Upper lobe of right lung (tissue), 1 donor: ENCODE measurements around the gene C11orf86. TPM values are rescaled to one million over a fixed set of nuclear protein-coding genes. Genes with fewer than 3 reads are reported as not detected.

Source experiments
- ATAC-seq: fragments of 200-7000 bp; cut with Tn5 transposase; one replicate; pipeline ENCODE4 v1.9.1; 2020; ENCODE audit warnings: mild to moderate bottlenecking, moderate library complexity
- DNase-seq: peaks from one replicate; pipeline ENCODE4 v3.0.0-alpha.2; 2020
- H3K27ac ChIP-seq: fragments of 200-600 bp; one replicate; pipeline ENCODE4 v1.8.0; 2022
- H3K27me3 ChIP-seq: fragments of 200-600 bp; one replicate; pipeline ENCODE4 v1.8.0; 2022; ENCODE audit warnings: mild to moderate bottlenecking
- H3K36me3 ChIP-seq: fragments of 200-600 bp; one replicate; pipeline ENCODE4 v1.8.0; 2022
- H3K4me1 ChIP-seq: fragments of 200-600 bp; one replicate; pipeline ENCODE4 v1.8.0; 2022
- H3K4me3 ChIP-seq: fragments of 200-600 bp; one replicate; pipeline ENCODE4 v1.8.0; 2022; ENCODE audit warnings: mild to moderate bottlenecking
- H3K9me3 ChIP-seq: fragments of 200-600 bp; one replicate; pipeline ENCODE4 v1.8.0; 2022
- CTCF ChIP-seq: fragments of 200-600 bp; IDR thresholded peaks from one replicate; pipeline ENCODE4 v1.8.0; 2022; ENCODE audit warnings: antibody characterized with exemption
- intact Hi-C: fragments of 100-400 bp; cut with DNase I; formaldehyde crosslinking; loops from one replicate; pipeline ENCODE4 v1.11.0; 2022
- total RNA-seq: library from RNA; stranded (reverse); fragmentation: NEBNext Ultra II Directional; extraction: Animal tissue kit (Norgen Biotek cat#: 25700); gene quantifications from one replicate; pipeline ENCODE4 v1.2.1, GENCODE V29; 2021
- donor health status: DM: no; HTN: yes; CAD: no; lungs with severe emphysema.

The C11orf86 gene
- total RNA-seq, 1 donor from 2014 or later: not detected

DNA sequence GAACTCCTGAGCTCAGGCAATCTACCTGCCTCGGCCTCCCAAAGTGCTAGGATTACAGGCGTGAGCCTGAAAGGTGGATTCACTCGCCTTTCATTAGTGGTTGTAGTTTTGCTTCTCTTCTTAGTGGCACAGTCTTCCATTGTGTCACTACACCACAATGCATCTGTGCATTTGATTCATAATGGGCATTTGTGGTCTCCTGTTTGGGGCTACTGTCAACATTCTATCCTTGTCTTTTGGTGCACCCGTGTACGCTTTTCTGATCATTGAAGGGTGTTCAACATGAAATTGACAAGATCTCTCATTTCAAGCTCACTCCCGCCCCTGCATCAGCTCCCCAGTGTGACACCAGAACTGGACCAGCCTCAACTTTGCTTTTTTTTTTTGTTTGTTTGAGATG lies 45.8 kb downstream of the C11orf86 start:
- ATAC-seq (no peak), DNase-seq (no peak)
- TF ChIP-seq CTCF: no peak
- H3K27ac ChIP-seq: no peak overlapping the region
- peaks cover 11% of the 10 kb centered on the region for H3K4me1 ChIP-seq
- no peak overlapping the region for H3K4me3 ChIP-seq
- H3K27me3 ChIP-seq: peaks cover 22% of the 10 kb centered on the region
- intact Hi-C loops: no loop called here
- H3K36me3 ChIP-seq: no peaks in the 10 kb centered on the region
- no peaks in the 10 kb centered on the region for H3K9me3 ChIP-seq

DNA sequence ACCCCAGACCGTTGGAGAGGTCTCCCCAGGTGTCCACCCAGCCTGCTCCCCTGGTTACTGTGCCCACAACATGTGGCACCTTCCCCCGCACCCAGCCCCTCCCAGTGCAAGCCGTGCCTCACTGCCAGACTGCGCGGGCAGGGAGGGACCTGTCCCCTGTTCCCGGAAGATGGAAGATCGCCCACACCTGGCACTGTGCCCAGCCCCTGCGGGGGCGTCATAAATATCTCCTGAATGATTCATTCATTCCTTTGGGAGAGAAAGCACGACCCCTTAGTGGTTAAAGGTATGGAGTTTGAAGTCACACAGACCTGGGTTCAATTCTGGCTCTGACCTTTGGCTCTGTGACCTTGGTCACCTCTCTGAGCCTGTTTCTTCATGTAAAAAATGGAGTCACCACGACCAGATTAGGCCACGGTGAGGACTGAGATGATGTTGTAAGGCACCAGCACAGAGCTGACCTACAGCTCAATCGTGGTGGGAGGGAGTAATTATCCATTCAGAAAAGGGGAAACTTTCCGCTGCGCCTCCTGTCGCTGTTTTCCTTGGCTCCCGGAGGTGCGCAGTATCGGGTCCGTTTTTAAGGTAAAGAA lies 47.3 kb downstream of the C11orf86 start:
- no peak overlapping the region for H3K27ac ChIP-seq
- no peak for TF ChIP-seq CTCF
- ATAC-seq: no peak
- DNase-seq: no peak
- no peaks in the 10 kb centered on the region for H3K36me3 ChIP-seq
- peak overlapping the region; percentile 12 for H3K4me3 ChIP-seq
- no peaks in the 10 kb centered on the region for H3K9me3 ChIP-seq
- peaks cover 22% of the 10 kb centered on the region for H3K27me3 ChIP-seq
- peaks cover 11% of the 10 kb centered on the region for H3K4me1 ChIP-seq
- intact Hi-C loops: no loop called here

DNA sequence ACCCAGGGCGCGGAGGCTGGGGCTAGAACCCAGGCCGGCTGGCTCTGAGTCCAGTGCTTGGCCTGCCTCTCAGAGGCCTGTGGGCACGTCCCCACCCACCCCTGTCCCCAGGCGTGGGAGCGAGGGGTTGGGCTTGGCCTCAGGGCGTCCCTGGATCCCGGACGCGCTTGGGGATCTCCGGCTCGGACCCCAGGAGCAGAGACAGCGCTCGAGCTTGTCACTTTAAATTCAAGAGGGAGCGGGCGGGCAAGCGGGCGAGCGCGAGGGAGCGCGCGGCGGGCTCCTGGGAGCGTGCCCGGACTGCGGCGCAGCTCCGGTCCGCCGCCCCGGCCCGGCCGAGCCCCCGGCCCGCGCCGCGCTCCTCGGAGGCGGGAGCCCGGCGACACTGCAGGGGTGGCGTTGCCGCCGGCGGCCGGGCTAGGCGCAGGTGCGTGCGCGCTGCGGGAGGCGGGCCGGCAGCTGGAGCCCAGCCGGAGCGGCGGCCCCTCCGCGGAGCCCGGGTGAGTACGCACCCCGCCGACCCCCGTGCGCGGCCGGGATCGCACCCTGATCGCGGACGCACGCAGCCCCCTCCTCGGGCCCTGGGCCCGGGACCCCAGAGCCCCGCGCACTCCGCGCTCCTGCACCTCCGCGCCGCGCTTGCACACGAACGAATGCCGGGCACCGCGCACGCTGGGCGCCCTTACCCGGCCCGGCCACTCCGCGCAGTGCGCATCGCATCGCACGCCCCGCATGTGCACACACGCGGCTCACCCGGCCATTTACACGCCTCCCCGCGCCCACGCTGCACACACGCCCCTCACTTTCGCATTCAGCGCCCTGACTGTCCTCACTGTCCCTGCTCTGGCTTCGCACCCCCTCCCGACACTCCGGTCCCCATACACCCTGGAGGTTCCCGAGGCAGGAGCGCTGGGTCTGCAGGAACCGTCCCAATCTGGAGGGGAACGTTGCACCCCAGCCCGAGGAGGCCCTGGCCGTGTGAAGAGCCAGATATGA lies 48.2 kb downstream of the C11orf86 start, which contains the start of gene SYT12:
SYT12 (plus strand) TSS at position 174 of the 996 bp plus-strand sequence. CDS start 7,011 bp downstream, outside the sequence.
- no peak for DNase-seq
- intact Hi-C loops: no loop called here
- Histone ChIP-seq H3K4me1 (peaks cover 11% of the 10 kb centered on the region), H3K4me3 (peak within 1 kb of the TSS; percentile 25), H3K27ac (no peak within 1 kb of the TSS), H3K9me3 (no peaks in the 10 kb centered on the region), H3K27me3 (peaks cover 22% of the 10 kb centered on the region), H3K36me3 (no peaks in the 10 kb centered on the region)
- TF ChIP-seq CTCF: no peak
- peak; percentile 7 for ATAC-seq

- no peak overlapping the region for H3K4me3 ChIP-seq
- H3K4me1 ChIP-seq: peaks cover 11% of the 10 kb centered on the region
- H3K9me3 ChIP-seq: no peaks in the 10 kb centered on the region
- DNase-seq (no peak), ATAC-seq (no peak)
- TF ChIP-seq CTCF: no peak
- no peaks in the 10 kb centered on the region for H3K36me3 ChIP-seq
- H3K27me3 ChIP-seq: peaks cover 22% of the 10 kb centered on the region
- H3K27ac ChIP-seq: no peak overlapping the region
- intact Hi-C loops: no loop called here
These were observed 48.9 kb downstream of the C11orf86 start for GRCh38 chr11:67023957-67024353.

DNA sequence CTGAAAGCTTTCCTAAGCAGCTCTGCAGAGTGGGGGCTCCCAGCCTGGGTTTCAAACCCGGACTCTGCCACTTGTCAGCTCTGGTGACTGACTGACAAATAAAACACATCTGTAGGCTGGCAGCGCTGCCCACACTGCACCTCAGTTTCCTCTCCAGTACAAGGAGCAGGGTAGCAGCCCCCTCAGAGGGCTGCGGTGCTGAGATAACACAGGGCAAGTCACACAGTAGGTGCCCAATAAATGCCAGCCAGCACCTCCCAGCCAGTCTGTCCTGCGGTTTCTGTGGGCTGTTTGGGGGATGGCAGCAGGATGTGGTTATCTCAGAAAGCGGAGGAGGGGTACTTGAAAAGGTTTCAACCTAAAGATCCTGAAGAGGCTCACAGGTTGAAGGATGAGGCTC lies 49.3 kb downstream of the C11orf86 start:
- intact Hi-C loops: no loop called here
- no peak for TF ChIP-seq CTCF
- H3K4me3 ChIP-seq: no peak overlapping the region
- DNase-seq (no peak), ATAC-seq (no peak)
- no peaks in the 10 kb centered on the region for H3K9me3 ChIP-seq
- H3K27me3 ChIP-seq: peaks cover 22% of the 10 kb centered on the region
- H3K36me3 ChIP-seq: no peaks in the 10 kb centered on the region
- no peak overlapping the region for H3K27ac ChIP-seq
- H3K4me1 ChIP-seq: peaks cover 11% of the 10 kb centered on the region
